OCI-LY3 (cell line): ENCODE results near the gene OTUD4.

Source experiments
- EZH2phosphoT487 ChIP-seq: fragments of 200-600 bp; shearing (Covaris generic); IDR thresholded peaks from 2 replicates; pipeline ENCODE4 v1.6.1; 2018; ENCODE audit warnings: antibody characterized with exemption, mixed run types, low read depth
- TF ChIP-seq, protein P1 (sequence below): fragments of 200-600, 300-600 bp; sonication (generic); IDR thresholded peaks from 2 replicates; pipeline ENCODE4 v1.5.1; 2014; ENCODE audit warnings: antibody characterized with exemption, low read length, low read depth

DNA sequence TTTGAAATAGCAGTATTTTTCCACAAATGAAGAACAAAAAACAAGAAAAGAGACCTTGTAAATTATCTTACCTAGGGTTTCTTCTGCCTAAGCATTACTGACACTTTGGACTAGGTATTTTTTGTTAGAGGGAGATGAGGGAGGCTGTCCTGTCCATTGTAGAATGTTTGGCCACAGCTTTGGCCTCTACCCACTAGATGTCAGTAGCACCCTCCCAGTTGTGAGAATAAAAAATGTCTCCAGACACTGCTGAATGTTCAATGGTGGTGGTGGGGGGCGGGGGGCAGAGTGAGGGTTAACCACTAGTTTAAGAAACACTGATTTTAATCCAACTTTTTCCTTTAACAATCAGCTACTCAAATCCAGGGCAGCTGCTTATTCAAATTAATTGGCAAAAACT is 25.8 kb downstream of the OTUD4 start:
- TF ChIP-seq, protein P1, sequence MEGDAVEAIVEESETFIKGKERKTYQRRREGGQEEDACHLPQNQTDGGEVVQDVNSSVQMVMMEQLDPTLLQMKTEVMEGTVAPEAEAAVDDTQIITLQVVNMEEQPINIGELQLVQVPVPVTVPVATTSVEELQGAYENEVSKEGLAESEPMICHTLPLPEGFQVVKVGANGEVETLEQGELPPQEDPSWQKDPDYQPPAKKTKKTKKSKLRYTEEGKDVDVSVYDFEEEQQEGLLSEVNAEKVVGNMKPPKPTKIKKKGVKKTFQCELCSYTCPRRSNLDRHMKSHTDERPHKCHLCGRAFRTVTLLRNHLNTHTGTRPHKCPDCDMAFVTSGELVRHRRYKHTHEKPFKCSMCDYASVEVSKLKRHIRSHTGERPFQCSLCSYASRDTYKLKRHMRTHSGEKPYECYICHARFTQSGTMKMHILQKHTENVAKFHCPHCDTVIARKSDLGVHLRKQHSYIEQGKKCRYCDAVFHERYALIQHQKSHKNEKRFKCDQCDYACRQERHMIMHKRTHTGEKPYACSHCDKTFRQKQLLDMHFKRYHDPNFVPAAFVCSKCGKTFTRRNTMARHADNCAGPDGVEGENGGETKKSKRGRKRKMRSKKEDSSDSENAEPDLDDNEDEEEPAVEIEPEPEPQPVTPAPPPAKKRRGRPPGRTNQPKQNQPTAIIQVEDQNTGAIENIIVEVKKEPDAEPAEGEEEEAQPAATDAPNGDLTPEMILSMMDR = peak; percentile 67
- no peak for TF ChIP-seq EZH2phosphoT487
